GM12878 (cell line): ENCODE data around the gene CLC.
"Not testable (repeated sequence)": the region's sequence is repeated elsewhere in the genome, so short reads cannot be mapped to it uniquely, and the experiment has no call there.

Source experiments
- POLR2A ChIP-seq: IDR thresholded peaks from 2 replicates; pipeline ENCODE4 v1.6.1; 2011; ENCODE audit warnings: low read depth, mild to moderate bottlenecking, low read length
- TF ChIP-seq, protein P1 (sequence below): IDR thresholded peaks from 2 replicates; pipeline ENCODE4 v1.6.1; 2012; ENCODE audit warnings: low read depth, low read length, improper control_type of control experiment

DNA sequence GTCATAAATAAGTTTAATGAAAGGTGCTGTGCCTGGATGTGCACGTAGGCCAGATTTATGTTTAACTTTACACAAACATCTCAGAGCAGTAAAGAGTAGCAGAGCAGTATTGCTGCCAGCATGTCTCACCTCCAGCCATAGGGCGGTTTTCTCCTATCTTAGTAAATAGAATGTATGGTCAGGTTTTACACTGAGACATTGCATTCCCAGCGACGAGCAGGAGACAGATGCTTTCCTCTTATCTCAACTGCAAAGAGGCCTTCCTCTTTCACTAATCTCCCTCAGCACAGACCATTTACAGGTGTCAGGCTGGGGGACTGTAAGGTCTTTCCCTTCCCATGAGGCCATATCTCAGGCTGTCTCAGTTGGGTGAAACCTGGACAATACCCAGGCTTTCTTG is 49.2 kb downstream of the CLC start:
- TF ChIP-seq, protein P1, sequence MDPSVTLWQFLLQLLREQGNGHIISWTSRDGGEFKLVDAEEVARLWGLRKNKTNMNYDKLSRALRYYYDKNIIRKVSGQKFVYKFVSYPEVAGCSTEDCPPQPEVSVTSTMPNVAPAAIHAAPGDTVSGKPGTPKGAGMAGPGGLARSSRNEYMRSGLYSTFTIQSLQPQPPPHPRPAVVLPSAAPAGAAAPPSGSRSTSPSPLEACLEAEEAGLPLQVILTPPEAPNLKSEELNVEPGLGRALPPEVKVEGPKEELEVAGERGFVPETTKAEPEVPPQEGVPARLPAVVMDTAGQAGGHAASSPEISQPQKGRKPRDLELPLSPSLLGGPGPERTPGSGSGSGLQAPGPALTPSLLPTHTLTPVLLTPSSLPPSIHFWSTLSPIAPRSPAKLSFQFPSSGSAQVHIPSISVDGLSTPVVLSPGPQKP, result not testable (repeated sequence)
- not testable (repeated sequence) for TF ChIP-seq POLR2A
